Omental fat pad (tissue), 4 donors: ENCODE results near the gene ARHGAP24. TPM values are rescaled to one million over a fixed set of nuclear protein-coding genes. Genes with fewer than 3 reads are reported as not detected.

ENCODE experiments used
- ATAC-seq: fragments of 150-250 bp; one replicate; pipeline ENCODE4 v1.9.1; 2016; ENCODE audit warnings: mild to moderate bottlenecking, moderate library complexity; ENCODE audit not compliant: low FRiP score
- DNase-seq: peaks from one replicate; pipeline ENCODE4 v3.0.0-alpha.2; 2019; ENCODE audit warnings: low spot score
- total RNA-seq, 4 donors: library from RNA; depleted of rRNA; stranded (reverse); fragments of >200 nt; gene quantifications; one replicate each; pipeline ENCODE4 v1.1.0, GENCODE V29; 2016
- TF ChIP-seq, protein P1 (sequence below), 3 donors: fragments of 450-650 bp; IDR thresholded peaks; one replicate each; pipeline ENCODE4 v1.5.1; 2016 to 2017; ENCODE audit warnings: antibody characterized with exemption in 3 of 3, mild to moderate bottlenecking in 3 of 3, moderate library complexity in 2 of 3

The ARHGAP24 gene
- total RNA-seq, 4 donors from 2014 or later = 42.3 to 57.2 (median 52.8) TPM

DNA sequence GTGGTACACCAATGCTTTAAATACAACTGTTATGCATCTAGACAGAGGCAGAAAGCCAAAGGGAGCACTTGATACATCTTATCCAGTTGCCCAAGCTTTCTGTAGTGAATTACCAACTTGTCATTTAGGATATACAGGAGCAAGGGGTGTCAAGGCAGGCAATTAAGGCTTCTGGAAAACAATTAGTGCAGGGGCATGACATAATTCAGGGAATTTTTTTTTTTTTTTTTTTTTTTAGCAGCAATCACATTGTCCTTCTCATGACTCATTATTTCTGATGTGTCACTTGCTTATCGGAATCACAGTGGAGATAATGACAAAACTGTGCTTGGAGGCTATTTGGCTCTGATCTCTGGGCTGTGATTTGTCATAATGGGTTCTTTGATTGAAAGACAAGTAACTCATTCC is 259.5 kb downstream of the ARHGAP24 start:
- DNase-seq (no peak), ATAC-seq (no peak)
- TF ChIP-seq, protein P1, sequence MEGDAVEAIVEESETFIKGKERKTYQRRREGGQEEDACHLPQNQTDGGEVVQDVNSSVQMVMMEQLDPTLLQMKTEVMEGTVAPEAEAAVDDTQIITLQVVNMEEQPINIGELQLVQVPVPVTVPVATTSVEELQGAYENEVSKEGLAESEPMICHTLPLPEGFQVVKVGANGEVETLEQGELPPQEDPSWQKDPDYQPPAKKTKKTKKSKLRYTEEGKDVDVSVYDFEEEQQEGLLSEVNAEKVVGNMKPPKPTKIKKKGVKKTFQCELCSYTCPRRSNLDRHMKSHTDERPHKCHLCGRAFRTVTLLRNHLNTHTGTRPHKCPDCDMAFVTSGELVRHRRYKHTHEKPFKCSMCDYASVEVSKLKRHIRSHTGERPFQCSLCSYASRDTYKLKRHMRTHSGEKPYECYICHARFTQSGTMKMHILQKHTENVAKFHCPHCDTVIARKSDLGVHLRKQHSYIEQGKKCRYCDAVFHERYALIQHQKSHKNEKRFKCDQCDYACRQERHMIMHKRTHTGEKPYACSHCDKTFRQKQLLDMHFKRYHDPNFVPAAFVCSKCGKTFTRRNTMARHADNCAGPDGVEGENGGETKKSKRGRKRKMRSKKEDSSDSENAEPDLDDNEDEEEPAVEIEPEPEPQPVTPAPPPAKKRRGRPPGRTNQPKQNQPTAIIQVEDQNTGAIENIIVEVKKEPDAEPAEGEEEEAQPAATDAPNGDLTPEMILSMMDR (IDR thresholded peaks at IDR 0.05) = no peak

DNA sequence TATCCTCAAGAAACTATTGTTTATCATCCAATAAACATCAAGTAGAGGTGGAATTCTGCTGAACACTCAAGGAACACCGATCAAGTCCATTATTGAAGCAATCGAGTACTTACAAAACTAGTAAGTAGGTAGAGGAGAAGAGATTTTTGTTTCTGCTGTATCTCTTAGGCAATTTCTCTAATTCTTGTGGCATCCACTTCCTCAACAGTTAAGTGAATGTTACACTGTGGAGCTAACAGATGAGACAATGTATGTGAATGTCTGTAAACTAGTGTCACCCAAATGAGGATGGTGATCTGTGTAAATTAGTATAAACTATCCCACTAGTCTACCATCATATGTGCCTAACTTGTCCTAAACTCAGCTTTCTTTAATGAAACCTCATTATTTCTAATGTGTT is 261.6 kb downstream of the ARHGAP24 start:
- TF ChIP-seq, protein P1 (IDR thresholded peaks at IDR 0.05) = no peak
- ATAC-seq = no peak
- DNase-seq = no peak

DNA sequence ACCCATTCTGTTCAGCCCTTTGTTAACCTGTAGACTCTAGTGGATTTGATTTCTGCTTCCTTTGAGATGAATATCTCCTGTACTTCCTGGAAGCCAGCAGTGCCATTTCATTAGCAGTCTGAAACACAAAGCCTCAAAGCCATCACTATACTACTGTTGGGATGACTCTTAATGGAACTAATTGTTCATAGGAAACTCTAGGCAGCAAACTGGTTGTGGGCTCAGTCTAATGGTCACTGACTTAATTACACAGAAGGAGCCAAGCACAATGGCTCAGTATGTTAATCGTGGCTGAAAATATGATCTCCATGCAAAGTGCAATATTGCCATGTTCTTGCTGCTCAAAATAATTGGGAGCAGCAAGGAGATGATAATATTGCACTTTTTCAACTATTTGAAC is 262.3 kb downstream of the ARHGAP24 start:
- no peak for DNase-seq
- ATAC-seq = no peak
- TF ChIP-seq, protein P1 (IDR thresholded peaks at IDR 0.05) = no peak

DNA sequence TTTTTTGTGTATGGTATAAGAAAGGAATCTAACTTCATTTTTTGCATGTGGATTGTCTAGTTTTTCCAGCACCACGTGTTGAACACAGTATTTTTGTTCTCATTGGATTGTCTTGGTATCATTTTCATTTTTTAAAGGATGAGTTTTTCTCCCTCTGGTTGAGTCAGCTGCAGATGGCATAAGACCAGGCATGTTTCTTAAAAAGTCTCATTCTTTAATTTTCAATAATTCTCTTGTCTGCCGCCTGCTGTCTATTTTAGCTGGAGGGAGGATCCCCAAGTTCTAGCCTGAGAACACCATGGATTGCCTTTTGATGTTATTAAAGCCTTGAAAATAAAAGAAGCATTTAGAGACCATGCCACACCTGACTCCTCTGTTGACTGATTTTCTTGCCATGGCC is 263.8 kb downstream of the ARHGAP24 start:
- DNase-seq (no peak), ATAC-seq (no peak)
- TF ChIP-seq, protein P1 (IDR thresholded peaks at IDR 0.05) = no peak

DNA sequence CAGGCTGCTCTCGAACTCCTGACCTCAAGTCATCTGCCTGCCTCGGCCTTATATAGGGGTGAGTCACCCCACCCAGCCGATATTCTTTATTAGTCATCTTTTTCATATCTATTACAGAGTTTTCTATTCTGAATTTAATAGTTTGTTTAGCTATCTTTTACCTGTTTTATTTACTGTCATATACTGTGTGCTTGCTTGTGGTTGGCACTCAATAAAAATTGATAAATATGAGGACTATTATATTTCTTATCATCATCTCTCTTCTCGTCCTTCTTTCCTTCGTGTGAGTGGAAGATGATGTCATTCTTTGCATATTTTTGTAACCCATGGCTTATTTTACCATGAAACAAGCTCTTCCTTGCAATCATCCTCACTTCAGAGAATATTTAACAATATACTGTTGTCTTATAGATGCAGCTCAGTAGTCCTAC is 265.5 kb downstream of the ARHGAP24 start:
- ATAC-seq = no peak
- DNase-seq = no peak

DNA sequence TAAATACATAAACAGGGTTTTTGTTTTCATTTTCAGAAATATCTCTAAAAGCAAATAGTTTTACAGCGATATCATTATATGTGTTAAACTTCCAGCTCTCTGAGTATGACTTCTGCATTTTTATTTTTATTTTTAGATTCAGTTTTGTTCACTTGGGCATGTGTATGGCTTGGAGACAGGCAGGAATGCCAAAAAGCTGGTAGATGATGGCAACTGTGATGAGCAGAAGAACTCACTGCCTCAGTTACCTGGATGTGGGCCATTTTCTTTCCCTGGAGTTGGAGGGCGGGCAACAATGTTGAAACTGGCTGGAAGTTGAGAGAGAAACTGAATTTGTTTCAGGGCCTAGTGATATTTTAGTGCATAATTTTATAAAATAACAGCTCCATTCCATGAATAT is 266.4 kb downstream of the ARHGAP24 start:
- no peak for DNase-seq
- ATAC-seq = no peak

More for the DNA sequence above, 265.5 kb downstream of the ARHGAP24 start:
- TF ChIP-seq, protein P1 (IDR thresholded peaks at IDR 0.05) = no peak

More for the DNA sequence above, 266.4 kb downstream of the ARHGAP24 start:
- TF ChIP-seq, protein P1 (IDR thresholded peaks at IDR 0.05) = no peak
